OCI-LY1 (cell line): ENCODE results near the gene APPBP2.

Experiments
- CTCF ChIP-seq: fragments of 200-600 bp; sonication (generic), shearing (Covaris generic); IDR thresholded peaks from 2 replicates; pipeline ENCODE4 v1.5.1; 2017; ENCODE audit warnings: mild to moderate bottlenecking, antibody characterized with exemption, low read length, moderate library complexity, mixed read lengths
- EZH2 ChIP-seq: fragments of 200-600 bp; sonication (generic), shearing (Covaris generic); IDR thresholded peaks from 2 replicates; pipeline ENCODE4 v1.8.0; 2017; ENCODE audit warnings: borderline replicate concordance, mixed run types, mild to moderate bottlenecking, antibody characterized with exemption, low read length, moderate library complexity, mixed read lengths

- TF ChIP-seq EZH2 (no peak), CTCF (no peak)
Measured at GRCh38 chr17:60529806-60530205, 3.8 kb upstream of the APPBP2 start.
